Renal cortical epithelial cell (primary cell): ENCODE data around the gene DOCK8. TPM values are rescaled to one million over a fixed set of nuclear protein-coding genes. Genes with fewer than 3 reads are reported as not detected.

Source experiments
- DNase-seq: peaks from one replicate; pipeline ENCODE4 v3.0.0-alpha.2; 2011; ENCODE audit warnings: low read depth
- total RNA-seq: library from RNA; depleted of rRNA; stranded (reverse); fragments of >200 nt; gene quantifications from 2 replicates; pipeline ENCODE4 v1.2.3, GENCODE V29; 2014

DOCK8 gene
- total RNA-seq, 1 donor from 2014 or later, result 0.85 TPM

- no peak for DNase-seq
Observed at GRCh38 chr9:495739-496138, 281.1 kb downstream of the DOCK8 start.

GRCh38 chr9:503326-503725 is 288.7 kb downstream of the DOCK8 start:
- no peak for DNase-seq

- DNase-seq, result no peak
Observed at GRCh38 chr9:503881-504852, 289.5 kb downstream of the DOCK8 start, which contains the start of gene KANK1. TSS of gene KANK1 (plus strand) at chr9:504695.

GRCh38 chr9:504921-505740 is 290.5 kb downstream of the DOCK8 start:
- DNase-seq, result no peak

- DNase-seq, result no peak
Observed at GRCh38 chr9:505741-506059, 291.0 kb downstream of the DOCK8 start.

- DNase-seq, result no peak
Observed at GRCh38 chr9:506281-506680, 291.6 kb downstream of the DOCK8 start.

- DNase-seq, result no peak
Observed at GRCh38 chr9:511861-512260, 297.2 kb downstream of the DOCK8 start.

GRCh38 chr9:512555-513272 is 298.0 kb downstream of the DOCK8 start:
- no peak for DNase-seq

Other genes starting within 250 kb of the DOCK8 start
- gene WASHC1, start 185.4 kb upstream of the DOCK8 start, total RNA-seq, result 1.9 and 4.7 TPM in 2 replicates
- gene FOXD4, start 96.4 kb upstream of the DOCK8 start, total RNA-seq, result 0.20 TPM in 1 of 2 replicates, not detected in the other
- gene ZNG1A, start 35.8 kb upstream of the DOCK8 start, total RNA-seq, result 22.9 and 30.9 TPM in 2 replicates